Astrocyte (in vitro differentiated cells and primary cell): ENCODE data around the gene TRIM15. TPM values are rescaled to one million over a fixed set of nuclear protein-coding genes. Genes with fewer than 3 reads are reported as not detected.

Source experiments
- DNase-seq: peaks from one replicate; pipeline ENCODE4 v3.0.0-alpha.2; 2010; ENCODE audit warnings: low read depth
- FAIRE-seq: peaks from 2 replicates; lab custom pipeline; 2011; peaks lifted over from hg19 to GRCh38; lab: Jason Lieb, UNC
- H2AFZ ChIP-seq: 2 replicates; pipeline ENCODE4 v1.6.0; 2012; ENCODE audit warnings: low read depth, low read length, inconsistent platforms
- H3K27ac ChIP-seq: 2 replicates; pipeline ENCODE4 v1.5.1; 2011; ENCODE audit warnings: low read depth, low read length, inconsistent platforms
- H3K27me3 ChIP-seq: 2 replicates; pipeline ENCODE4 v1.6.0; 2011; ENCODE audit warnings: low read length, inconsistent platforms; ENCODE audit not compliant: insufficient read depth
- H3K36me3 ChIP-seq: 2 replicates; pipeline ENCODE4 v1.5.1; 2011; ENCODE audit warnings: low read length, inconsistent platforms; ENCODE audit not compliant: insufficient read depth
- H3K4me1 ChIP-seq: 2 replicates; pipeline ENCODE4 v1.5.1; 2011; ENCODE audit warnings: low read length, inconsistent platforms; ENCODE audit not compliant: insufficient read depth
- H3K4me2 ChIP-seq: 2 replicates; pipeline ENCODE4 v1.6.0; 2012; ENCODE audit warnings: low read length, inconsistent platforms
- H3K4me3 ChIP-seq: 2 replicates; pipeline ENCODE4 v1.5.1; 2011; ENCODE audit warnings: low read depth, mild to moderate bottlenecking, low read length, inconsistent platforms; ENCODE audit not compliant: insufficient read depth
- H3K79me2 ChIP-seq: 2 replicates; pipeline ENCODE4 v1.6.0; 2012; ENCODE audit warnings: mild to moderate bottlenecking, low read length, inconsistent platforms; ENCODE audit not compliant: insufficient read depth
- H3K9ac ChIP-seq: 2 replicates; pipeline ENCODE4 v1.6.0; 2012; ENCODE audit warnings: mild to moderate bottlenecking, low read length, inconsistent platforms
- H3K9me3 ChIP-seq: 2 replicates; pipeline ENCODE4 v1.5.1; 2012; ENCODE audit warnings: low read depth, mild to moderate bottlenecking, low read length, inconsistent platforms; ENCODE audit not compliant: insufficient read depth
- H4K20me1 ChIP-seq: 2 replicates; pipeline ENCODE4 v1.6.0; 2012; ENCODE audit warnings: low read length, inconsistent platforms; ENCODE audit not compliant: insufficient read depth
- H3K27ac Mint-ChIP-seq: one replicate; pipeline ENCODE4 v1.8.0; 2021; ENCODE audit warnings: mild to moderate bottlenecking, mixed read lengths; ENCODE audit not compliant: unreplicated experiment
- H3K27me3 Mint-ChIP-seq: one replicate; pipeline ENCODE4 v1.8.0; 2021; ENCODE audit warnings: low read depth, mixed read lengths; ENCODE audit not compliant: unreplicated experiment
- H3K36me3 Mint-ChIP-seq: one replicate; pipeline ENCODE4 v1.8.0; 2021; ENCODE audit warnings: low read depth, mixed read lengths; ENCODE audit not compliant: unreplicated experiment
- H3K4me1 Mint-ChIP-seq: one replicate; pipeline ENCODE4 v1.8.0; 2021; ENCODE audit warnings: low read depth, mixed read lengths; ENCODE audit not compliant: unreplicated experiment
- H3K4me3 Mint-ChIP-seq: one replicate; pipeline ENCODE4 v1.8.0; 2021; ENCODE audit warnings: mild to moderate bottlenecking, moderate library complexity, mixed read lengths; ENCODE audit not compliant: unreplicated experiment
- H3K9me3 Mint-ChIP-seq: one replicate; pipeline ENCODE4 v1.8.0; 2021; ENCODE audit warnings: mild to moderate bottlenecking, mixed read lengths; ENCODE audit not compliant: unreplicated experiment
- EZH2 ChIP-seq: IDR thresholded peaks from 2 replicates; pipeline ENCODE4 v1.6.1; 2012; ENCODE audit warnings: mild to moderate bottlenecking, low read length, inconsistent platforms; ENCODE audit not compliant: insufficient read depth
- total RNA-seq: library from RNA; stranded (reverse); gene quantifications from 2 replicates; pipeline ENCODE4 v1.2.1, GENCODE V29; 2021
- TF ChIP-seq, protein P1 (sequence below): IDR thresholded peaks from 2 replicates; pipeline ENCODE4 v1.5.1; 2011; ENCODE audit warnings: low read depth, mild to moderate bottlenecking, inconsistent platforms, low read length, moderate library complexity; ENCODE audit not compliant: insufficient read depth

TRIM15 gene
- total RNA-seq, 1 donor from 2014 or later: not detected

DNA sequence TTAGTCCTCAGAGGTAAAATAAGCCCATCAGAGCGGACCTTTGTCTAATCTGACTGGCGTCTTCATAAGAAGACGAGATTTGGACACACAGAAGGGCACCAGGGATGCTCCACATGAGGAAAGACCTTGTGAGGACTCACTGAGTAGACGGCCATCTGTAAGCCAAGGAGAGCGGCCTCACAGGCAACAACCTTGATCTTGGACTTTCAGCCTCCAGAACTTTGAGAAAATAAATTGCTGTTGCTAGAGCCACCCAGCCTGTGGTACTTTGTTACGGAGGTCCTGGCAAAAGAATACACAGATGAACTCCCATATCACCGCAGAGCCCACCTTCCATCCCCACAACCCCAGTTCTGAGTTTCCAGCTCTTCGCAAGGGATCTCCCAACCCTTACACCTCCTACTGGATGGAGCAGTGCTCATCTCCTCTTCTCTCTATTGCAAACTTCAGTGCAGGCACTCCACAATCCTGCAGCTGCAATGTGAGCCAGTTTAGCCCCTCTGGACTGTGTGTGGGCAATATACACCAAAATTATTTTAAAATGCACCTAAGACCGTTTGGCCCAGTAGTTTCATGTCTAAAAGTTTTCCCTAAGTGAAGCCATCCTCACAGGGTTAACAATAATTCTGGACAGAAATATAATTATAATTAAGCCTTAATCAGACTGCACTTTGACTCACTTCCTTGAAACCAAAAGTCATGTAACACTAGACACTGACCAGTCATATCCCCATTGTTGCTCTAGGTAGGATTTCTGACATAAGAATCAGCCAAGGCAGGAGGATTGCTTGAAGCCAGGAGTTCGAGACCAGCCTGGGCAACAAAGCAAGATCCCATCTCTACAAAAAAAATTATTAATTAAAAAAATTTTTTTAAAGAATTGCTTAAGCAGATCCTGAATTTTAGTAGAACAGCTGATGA lies 41.6 kb upstream of the TRIM15 start:
- no peak overlapping the region for H3K9ac ChIP-seq
- Mint-ChIP-seq H3K27me3 (peaks cover 46% of the 10 kb centered on the region), H3K4me3 (no peak overlapping the region), H3K9me3 (no peaks in the 10 kb centered on the region), H3K4me1 (no peaks in the 10 kb centered on the region), H3K36me3 (no peaks in the 10 kb centered on the region), H3K27ac (no peak overlapping the region)
- no peaks in the 10 kb centered on the region for H3K9me3 ChIP-seq
- H4K20me1 ChIP-seq: no peaks in the 10 kb centered on the region
- H3K79me2 ChIP-seq: no peaks in the 10 kb centered on the region
- H3K27ac ChIP-seq: no peak overlapping the region
- no peak overlapping the region for H2AFZ ChIP-seq
- DNase-seq (no peak), FAIRE-seq (no peak)
- TF ChIP-seq EZH2: no peak
- TF ChIP-seq, protein P1, sequence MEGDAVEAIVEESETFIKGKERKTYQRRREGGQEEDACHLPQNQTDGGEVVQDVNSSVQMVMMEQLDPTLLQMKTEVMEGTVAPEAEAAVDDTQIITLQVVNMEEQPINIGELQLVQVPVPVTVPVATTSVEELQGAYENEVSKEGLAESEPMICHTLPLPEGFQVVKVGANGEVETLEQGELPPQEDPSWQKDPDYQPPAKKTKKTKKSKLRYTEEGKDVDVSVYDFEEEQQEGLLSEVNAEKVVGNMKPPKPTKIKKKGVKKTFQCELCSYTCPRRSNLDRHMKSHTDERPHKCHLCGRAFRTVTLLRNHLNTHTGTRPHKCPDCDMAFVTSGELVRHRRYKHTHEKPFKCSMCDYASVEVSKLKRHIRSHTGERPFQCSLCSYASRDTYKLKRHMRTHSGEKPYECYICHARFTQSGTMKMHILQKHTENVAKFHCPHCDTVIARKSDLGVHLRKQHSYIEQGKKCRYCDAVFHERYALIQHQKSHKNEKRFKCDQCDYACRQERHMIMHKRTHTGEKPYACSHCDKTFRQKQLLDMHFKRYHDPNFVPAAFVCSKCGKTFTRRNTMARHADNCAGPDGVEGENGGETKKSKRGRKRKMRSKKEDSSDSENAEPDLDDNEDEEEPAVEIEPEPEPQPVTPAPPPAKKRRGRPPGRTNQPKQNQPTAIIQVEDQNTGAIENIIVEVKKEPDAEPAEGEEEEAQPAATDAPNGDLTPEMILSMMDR: no peak
- no peak overlapping the region for H3K4me3 ChIP-seq
- peaks cover 19% of the 10 kb centered on the region for H3K27me3 ChIP-seq
- H3K36me3 ChIP-seq: no peaks in the 10 kb centered on the region
- no peaks in the 10 kb centered on the region for H3K4me1 ChIP-seq
- no peak overlapping the region for H3K4me2 ChIP-seq

DNA sequence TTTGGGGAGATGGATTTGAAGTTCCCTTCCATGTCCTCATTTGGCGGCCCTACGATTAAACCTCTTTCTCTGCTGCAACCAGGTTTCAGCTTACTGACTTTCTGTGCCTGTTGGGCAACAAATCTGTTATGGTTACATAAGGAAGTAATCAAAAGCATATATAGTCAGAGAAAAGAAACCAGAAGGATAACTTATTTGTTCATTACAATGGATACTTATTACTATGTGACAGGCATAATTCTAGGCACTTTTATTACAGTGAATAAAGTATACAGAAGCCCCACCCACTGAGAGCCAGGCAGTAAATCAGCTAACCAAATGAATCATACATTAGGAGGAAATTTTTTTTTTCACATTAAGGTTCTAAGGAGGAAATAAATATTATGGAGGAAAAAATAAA lies 40.8 kb upstream of the TRIM15 start:
- H3K4me1 Mint-ChIP-seq: no peaks in the 10 kb centered on the region
- H3K9me3 Mint-ChIP-seq: no peaks in the 10 kb centered on the region
- H3K79me2 ChIP-seq: no peaks in the 10 kb centered on the region
- H4K20me1 ChIP-seq: no peaks in the 10 kb centered on the region
- H3K9me3 ChIP-seq: no peaks in the 10 kb centered on the region
- no peak overlapping the region for H2AFZ ChIP-seq
- H3K36me3 Mint-ChIP-seq: no peaks in the 10 kb centered on the region
- FAIRE-seq: no peak
- TF ChIP-seq, protein P1: no peak
- no peak overlapping the region for H3K27ac Mint-ChIP-seq
- no peaks in the 10 kb centered on the region for H3K36me3 ChIP-seq
- no peak overlapping the region for H3K4me2 ChIP-seq
- H3K4me3 Mint-ChIP-seq: no peak overlapping the region
- H3K4me1 ChIP-seq: no peaks in the 10 kb centered on the region
- H3K27me3 ChIP-seq: peaks cover 27% of the 10 kb centered on the region
- no peak overlapping the region for H3K9ac ChIP-seq
- DNase-seq: no peak
- peaks cover 54% of the 10 kb centered on the region for H3K27me3 Mint-ChIP-seq
- no peak overlapping the region for H3K4me3 ChIP-seq
- H3K27ac ChIP-seq: no peak overlapping the region
